ENCODE data around the gene HOXD4.

GRCh38 chr2:176188774-176189680 lies 37.7 kb downstream of the HOXD4 start:
- TF ChIP-seq, protein P1, sequence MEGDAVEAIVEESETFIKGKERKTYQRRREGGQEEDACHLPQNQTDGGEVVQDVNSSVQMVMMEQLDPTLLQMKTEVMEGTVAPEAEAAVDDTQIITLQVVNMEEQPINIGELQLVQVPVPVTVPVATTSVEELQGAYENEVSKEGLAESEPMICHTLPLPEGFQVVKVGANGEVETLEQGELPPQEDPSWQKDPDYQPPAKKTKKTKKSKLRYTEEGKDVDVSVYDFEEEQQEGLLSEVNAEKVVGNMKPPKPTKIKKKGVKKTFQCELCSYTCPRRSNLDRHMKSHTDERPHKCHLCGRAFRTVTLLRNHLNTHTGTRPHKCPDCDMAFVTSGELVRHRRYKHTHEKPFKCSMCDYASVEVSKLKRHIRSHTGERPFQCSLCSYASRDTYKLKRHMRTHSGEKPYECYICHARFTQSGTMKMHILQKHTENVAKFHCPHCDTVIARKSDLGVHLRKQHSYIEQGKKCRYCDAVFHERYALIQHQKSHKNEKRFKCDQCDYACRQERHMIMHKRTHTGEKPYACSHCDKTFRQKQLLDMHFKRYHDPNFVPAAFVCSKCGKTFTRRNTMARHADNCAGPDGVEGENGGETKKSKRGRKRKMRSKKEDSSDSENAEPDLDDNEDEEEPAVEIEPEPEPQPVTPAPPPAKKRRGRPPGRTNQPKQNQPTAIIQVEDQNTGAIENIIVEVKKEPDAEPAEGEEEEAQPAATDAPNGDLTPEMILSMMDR (IDR thresholded peaks at IDR 0.05): no peak
- no peak for TF ChIP-seq SMC3 (IDR thresholded peaks at IDR 0.05; ENCODE audit: low read depth, low read length)
- no peak for TF ChIP-seq TAF1 (IDR thresholded peaks at IDR 0.05; ENCODE audit: borderline replicate concordance, low read depth, low read length)
- TF ChIP-seq, protein P2, sequence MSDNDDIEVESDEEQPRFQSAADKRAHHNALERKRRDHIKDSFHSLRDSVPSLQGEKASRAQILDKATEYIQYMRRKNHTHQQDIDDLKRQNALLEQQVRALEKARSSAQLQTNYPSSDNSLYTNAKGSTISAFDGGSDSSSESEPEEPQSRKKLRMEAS (IDR thresholded peaks at IDR 0.05; ENCODE audit: low read depth): no peak
- no peak for TF ChIP-seq EP300 (IDR thresholded peaks at IDR 0.05; ENCODE audit: borderline replicate concordance in 1 of 2, low read depth in 1 of 2, low read length in 1 of 2)

Measured in SK-N-SH (cell line).